Smooth muscle cell (in vitro differentiated cells): ENCODE results near the gene CIC. TPM values are rescaled to one million over a fixed set of nuclear protein-coding genes. Genes with fewer than 3 reads are reported as not detected.

Source experiments
- DNase-seq: peaks from one replicate; lab custom pipeline; 2025; ENCODE audit not compliant: unreplicated experiment; lab: John Stamatoyannopoulos, UW
- H2AFZ ChIP-seq: fragments of 200-600 bp; sonication (generic); 2 replicates; pipeline ENCODE4 v1.6.0; 2016; ENCODE audit warnings: antibody characterized with exemption, low read depth, mild to moderate bottlenecking
- H3F3A ChIP-seq: fragments of 200-600 bp; sonication (generic); 2 replicates; pipeline ENCODE4 v1.6.0; 2017; ENCODE audit warnings: antibody characterized with exemption, low read depth
- H3K27ac ChIP-seq: fragments of 200-600 bp; sonication (generic); 2 replicates; pipeline ENCODE4 v1.5.1; 2016; ENCODE audit warnings: low read depth, mild to moderate bottlenecking
- H3K27me3 ChIP-seq: fragments of 200-600 bp; sonication (generic); 2 replicates; pipeline ENCODE4 v1.6.1; 2016; ENCODE audit warnings: low read depth, mild to moderate bottlenecking
- H3K36me3 ChIP-seq: fragments of 200-600 bp; sonication (generic); 2 replicates; pipeline ENCODE4 v1.5.1; 2016; ENCODE audit warnings: low read depth
- H3K4me1 ChIP-seq: fragments of 200-600 bp; sonication (generic); 2 replicates; pipeline ENCODE4 v1.5.1; 2016; ENCODE audit warnings: low read depth
- H3K4me2 ChIP-seq: fragments of 200-600 bp; sonication (generic); 2 replicates; pipeline ENCODE4 v1.6.0; 2016; ENCODE audit warnings: mild to moderate bottlenecking
- H3K4me3 ChIP-seq: fragments of 200-600 bp; sonication (generic); 2 replicates; pipeline ENCODE4 v1.5.1; 2016; ENCODE audit warnings: mild to moderate bottlenecking
- H3K79me2 ChIP-seq: fragments of 200-600 bp; sonication (generic); 2 replicates; pipeline ENCODE4 v1.6.0; 2016; ENCODE audit warnings: low read depth, mild to moderate bottlenecking
- H3K9ac ChIP-seq: fragments of 200-600 bp; sonication (generic); 2 replicates; pipeline ENCODE4 v1.6.0; 2016; ENCODE audit warnings: low read depth
- H3K9me3 ChIP-seq: fragments of 200-600 bp; sonication (generic); replicated peaks from 2 replicates; pipeline ENCODE4 v1.5.1; 2016; ENCODE audit warnings: low read depth
- H4K20me1 ChIP-seq: fragments of 200-600 bp; sonication (generic); 2 replicates; pipeline ENCODE4 v1.6.0; 2016; ENCODE audit warnings: low read depth
- CTCF ChIP-seq: fragments of 200-600 bp; sonication (generic); IDR thresholded peaks from 2 replicates; pipeline ENCODE4 v1.5.1; 2017; ENCODE audit warnings: borderline replicate concordance, mild to moderate bottlenecking, antibody characterized with exemption; ENCODE audit not compliant: insufficient read depth, poor library complexity, severe bottlenecking
- WGBS: methylation state at CpG from one replicate; pipeline ENCODE4 v1.1.7; 2016; ENCODE audit warnings: low lambda C conversion rate; 5-methylcytosine and 5-hydroxymethylcytosine counted together
- polyA plus RNA-seq: library from polyadenylated mRNA; unstranded; fragments of >200 nt; fragmentation: Nextera tagmentation; extraction: Ambion mirVana; gene quantifications from 2 replicates; pipeline ENCODE4 v1.2.1, GENCODE V29; 2016
- total RNA-seq: library from RNA; depleted of rRNA; stranded (reverse); fragments of >200 nt; gene quantifications from 2 replicates; pipeline ENCODE4 v1.2.3, GENCODE V29; 2014

CIC gene
- total and polyA plus RNA-seq, 2 experiments from 2014 or later, result 12.6 to 18.4 TPM

- H3K27ac ChIP-seq, result no peak overlapping the region
- 5% methylated on average over 27 of the region's 38 CpGs for WGBS
- TF ChIP-seq CTCF, result no peak
- no peaks in the 10 kb centered on the region for H3K9me3 ChIP-seq
- H3K4me1 ChIP-seq, result peaks cover 9% of the 10 kb centered on the region
- H3K27me3 ChIP-seq, result peaks cover 47% of the 10 kb centered on the region
- H3K4me3 ChIP-seq, result peak overlapping the region; percentile 31
- H3K9ac ChIP-seq, result no peak overlapping the region
- no peak for DNase-seq
- H3K79me2 ChIP-seq, result peaks cover 36% of the 10 kb centered on the region
- H3K36me3 ChIP-seq, result no peaks in the 10 kb centered on the region
- H3F3A ChIP-seq, result no peaks in the 10 kb centered on the region
- peak overlapping the region; percentile 77 for H3K4me2 ChIP-seq
- peaks cover 23% of the 10 kb centered on the region for H4K20me1 ChIP-seq
- peak overlapping the region; percentile 49 for H2AFZ ChIP-seq
Observed at GRCh38 chr19:42324655-42325307, 55.7 kb downstream of the CIC start.

GRCh38 chr19:42325308-42325895 is 56.4 kb downstream of the CIC start, which contains the start of gene MEGF8:
MEGF8 (plus strand) TSS chr19:42325635; CDS start chr19:42326244, 609 bp downstream.
- Histone ChIP-seq H3K27me3 (peaks cover 45% of the 10 kb centered on the region), H3K4me1 (peaks cover 9% of the 10 kb centered on the region), H3K36me3 (no peaks in the 10 kb centered on the region), H3K27ac (no peak within 1 kb of the TSS), H3K9me3 (no peaks in the 10 kb centered on the region), H3K9ac (peak within 1 kb of the TSS; percentile 87), H3F3A (no peaks in the 10 kb centered on the region), H3K79me2 (peaks cover 41% of the 10 kb centered on the region), H2AFZ (peak within 1 kb of the TSS; percentile 97), H3K4me2 (peak within 1 kb of the TSS; percentile 98), H3K4me3 (peak within 1 kb of the TSS; percentile 98), H4K20me1 (peaks cover 29% of the 10 kb centered on the region)
- peak; percentile 67 for TF ChIP-seq CTCF
- DNase-seq, result peak; percentile 90
- under 1% methylated on average over 20 of the region's 45 CpGs for WGBS

GRCh38 chr19:42325896-42326771 is 57.1 kb downstream of the CIC start:
- Histone ChIP-seq H3K9me3 (no peaks in the 10 kb centered on the region), H2AFZ (peak overlapping the region; percentile 97), H4K20me1 (peaks cover 36% of the 10 kb centered on the region), H3K79me2 (peaks cover 45% of the 10 kb centered on the region), H3K27me3 (peaks cover 38% of the 10 kb centered on the region), H3K4me1 (peaks cover 9% of the 10 kb centered on the region), H3K9ac (peak overlapping the region; percentile 87), H3F3A (no peaks in the 10 kb centered on the region), H3K4me2 (peak overlapping the region; percentile 98), H3K36me3 (no peaks in the 10 kb centered on the region), H3K27ac (no peak overlapping the region), H3K4me3 (peak overlapping the region; percentile 98)
- 12% methylated on average over 37 of the region's 37 CpGs for WGBS
- peak; percentile 2 for TF ChIP-seq CTCF
- no peak for DNase-seq
